Subcutaneous abdominal adipose tissue (tissue), 5 donors: ENCODE results near the gene ICE1.
A peak's percentile ranks its signal among the peaks of the same experiment; 100 is the strongest.

Source experiments
- H3K27ac ChIP-seq: one replicate; pipeline ENCODE4 v1.7.0; 2013; ENCODE audit warnings: low read depth, mild to moderate bottlenecking, inconsistent platforms, low read length, moderate library complexity
- H3K27me3 ChIP-seq, 5 donors: one replicate each; pipeline ENCODE4 v1.7.0; 2013; ENCODE audit warnings: low read length in 5 of 5, inconsistent platforms in 1 of 5; ENCODE audit not compliant: control insufficient read depth in 5 of 5, insufficient read depth in 4 of 5
- H3K36me3 ChIP-seq, 5 donors: one replicate each; pipeline ENCODE4 v1.7.0; 2013; ENCODE audit warnings: low read length in 5 of 5; ENCODE audit not compliant: control insufficient read depth in 5 of 5, insufficient read depth in 5 of 5
- H3K4me1 ChIP-seq, 5 donors: one replicate each; pipeline ENCODE4 v1.7.0; 2013; ENCODE audit warnings: low read length in 5 of 5, mild to moderate bottlenecking in 3 of 5, moderate library complexity in 1 of 5; ENCODE audit not compliant: control insufficient read depth in 5 of 5, insufficient read depth in 5 of 5
- H3K4me3 ChIP-seq, 5 donors: one replicate each; pipeline ENCODE4 v1.7.0; 2013; ENCODE audit warnings: low read length in 5 of 5, low read depth in 1 of 5
- H3K9ac ChIP-seq, 5 donors: one replicate each; pipeline ENCODE4 v1.7.0; 2013; ENCODE audit warnings: low read length in 5 of 5, mild to moderate bottlenecking in 4 of 5, moderate library complexity in 3 of 5
- H3K9me3 ChIP-seq, 5 donors: one replicate each; pipeline ENCODE4 v1.7.0; 2013; ENCODE audit warnings: low read length in 5 of 5; ENCODE audit not compliant: control insufficient read depth in 5 of 5
- donor health status: healthy.
- donor health status: healthy.
- donor health status: healthy.
- donor health status: healthy.
- donor health status: healthy.

The ICE1 gene

GRCh38 chr5:5418764-5419163, 3.7 kb upstream of the ICE1 start:
- no peak overlapping the region for H3K9ac ChIP-seq
- H3K4me1 ChIP-seq = peaks cover 6 to 24% (median 19%) of the 10 kb centered on the region in 5 donors
- H3K27ac ChIP-seq = no peak overlapping the region
- no peaks in the 10 kb centered on the region for H3K9me3 ChIP-seq
- H3K36me3 ChIP-seq = no peaks in the 10 kb centered on the region
- H3K27me3 ChIP-seq = no peaks in the 10 kb centered on the region
- H3K4me3 ChIP-seq = no peak overlapping the region

DNA sequence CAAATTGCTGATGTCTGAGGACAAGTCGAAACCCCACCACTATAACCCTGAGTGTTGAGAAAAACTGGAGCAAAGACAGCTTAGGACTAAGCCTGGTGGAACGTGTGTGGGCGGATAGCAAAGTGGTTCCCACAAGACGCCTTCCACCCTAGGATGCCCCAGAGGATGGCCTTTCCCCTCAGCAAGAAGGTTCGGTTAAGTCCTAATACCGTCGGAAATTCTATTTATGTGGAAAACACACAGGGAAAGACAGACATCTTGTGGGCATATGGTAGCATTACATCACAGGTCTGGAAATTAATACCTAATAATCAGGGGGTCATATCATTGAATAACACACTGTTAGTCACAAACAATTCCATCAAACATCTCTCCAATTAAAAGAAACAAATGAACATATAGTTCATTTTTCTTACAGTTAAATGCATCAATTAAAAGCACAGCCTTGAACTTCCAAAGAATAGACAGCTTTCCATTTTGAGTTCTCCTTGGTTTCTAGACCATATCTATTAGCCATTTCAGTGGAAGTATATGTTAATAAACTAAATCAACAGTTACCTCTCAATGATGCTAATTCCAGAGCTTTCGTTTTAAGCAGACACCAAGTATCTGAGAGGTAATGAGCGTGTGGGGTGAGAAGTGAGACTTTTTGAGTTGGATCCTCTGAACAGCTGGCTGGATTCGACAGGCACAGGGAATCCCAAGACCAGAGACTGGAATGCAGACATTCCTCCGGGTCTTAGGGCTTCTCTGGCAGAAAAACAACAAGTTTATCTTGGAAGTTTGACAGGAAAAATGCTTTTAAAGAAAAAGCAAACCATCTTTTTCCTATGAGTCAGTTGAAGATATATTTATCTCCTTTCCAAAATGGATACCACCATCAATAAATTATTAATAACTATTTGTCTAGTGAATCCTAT, 2.9 kb upstream of the ICE1 start:
- Histone ChIP-seq H3K27ac (no peak overlapping the region), H3K9ac (peak overlapping the region in 1 of 5 donors; percentile 33), H3K4me3 (no peak overlapping the region), H3K36me3 (no peaks in the 10 kb centered on the region), H3K27me3 (no peaks in the 10 kb centered on the region), H3K4me1 (peaks cover 12 to 31% (median 27%) of the 10 kb centered on the region in 5 donors), H3K9me3 (no peaks in the 10 kb centered on the region)

- Histone ChIP-seq H3K4me3 (no peak overlapping the region), H3K9ac (no peak overlapping the region), H3K36me3 (no peaks in the 10 kb centered on the region), H3K27me3 (no peaks in the 10 kb centered on the region), H3K27ac (no peak overlapping the region), H3K9me3 (no peaks in the 10 kb centered on the region), H3K4me1 (peaks cover 16 to 38% (median 34%) of the 10 kb centered on the region in 5 donors)
Measured at GRCh38 chr5:5420251-5420650, 2.2 kb upstream of the ICE1 start.

- Histone ChIP-seq H3K9ac (peak overlapping the region; percentile 72 to 91 (median 86)), H3K4me3 (peak overlapping the region; percentile 60 to 93 (median 90)), H3K36me3 (no peaks in the 10 kb centered on the region), H3K27ac (peak overlapping the region; percentile 98), H3K4me1 (peaks cover 16 to 44% (median 37%) of the 10 kb centered on the region in 5 donors), H3K9me3 (no peaks in the 10 kb centered on the region), H3K27me3 (no peaks in the 10 kb centered on the region)
Measured at GRCh38 chr5:5421149-5421960, 1.1 kb upstream of the ICE1 start.

DNA sequence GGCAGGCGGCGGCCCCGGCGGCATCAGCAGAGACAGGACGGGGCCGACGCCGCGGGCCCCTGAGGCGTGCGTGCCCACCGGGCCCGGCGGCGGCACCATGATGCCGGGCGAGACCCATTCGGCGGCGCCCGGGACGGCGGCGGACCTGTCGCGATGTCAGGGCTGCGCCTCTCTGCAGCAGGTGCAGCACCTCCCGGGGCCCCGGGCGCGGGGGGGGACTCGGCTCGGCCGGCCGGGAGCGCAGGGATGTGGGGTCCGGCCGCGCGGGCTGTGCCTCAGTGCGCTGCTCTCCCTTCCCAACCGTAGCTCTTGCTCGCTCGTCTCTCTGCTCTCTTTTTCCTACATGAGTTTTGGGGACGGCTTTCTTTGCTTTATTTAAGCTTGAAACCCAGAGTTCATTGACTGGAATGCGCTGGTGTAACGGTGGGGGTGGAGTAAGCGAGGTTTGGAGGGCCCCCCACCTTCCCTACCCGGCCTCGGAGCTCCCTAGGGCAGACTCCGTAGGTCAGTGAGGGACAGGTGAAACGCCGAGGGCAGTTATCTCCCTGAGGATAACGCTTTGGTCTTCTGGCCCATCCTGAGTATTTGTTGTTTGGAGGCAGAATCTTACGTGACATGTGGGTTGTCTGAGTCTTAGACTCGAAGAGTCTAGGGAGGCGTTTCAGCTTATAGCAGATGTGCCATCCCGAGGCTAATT, 490 bp downstream of the ICE1 start:
- H3K4me3 ChIP-seq = peak overlapping the region; percentile 84 to 97 (median 92)
- no peaks in the 10 kb centered on the region for H3K9me3 ChIP-seq
- H3K27ac ChIP-seq = peak overlapping the region; percentile 98
- H3K27me3 ChIP-seq = no peaks in the 10 kb centered on the region
- H3K4me1 ChIP-seq = peaks cover 16 to 44% (median 37%) of the 10 kb centered on the region in 5 donors
- H3K36me3 ChIP-seq = no peaks in the 10 kb centered on the region
- peak overlapping the region; percentile 77 to 96 (median 94) for H3K9ac ChIP-seq

DNA sequence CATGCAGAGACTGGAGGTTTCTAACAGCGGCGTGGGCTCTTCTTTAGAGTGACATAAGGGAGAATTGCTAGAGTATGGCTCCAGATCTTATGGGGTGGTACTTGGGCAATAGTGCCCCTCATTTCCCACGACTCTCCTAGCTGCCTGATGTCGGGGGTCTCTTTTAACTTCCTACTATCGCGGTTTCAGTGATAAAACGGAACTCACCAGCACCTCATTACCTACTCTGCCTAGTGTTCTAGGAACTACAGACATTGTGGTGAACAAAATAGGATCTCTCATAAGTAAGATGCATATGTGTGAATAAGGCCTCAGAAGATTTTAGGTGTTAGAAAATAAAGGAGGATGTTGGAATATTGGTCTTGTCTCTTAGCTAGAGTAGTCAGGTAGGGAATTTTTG, 1.1 kb downstream of the ICE1 start:
- no peaks in the 10 kb centered on the region for H3K36me3 ChIP-seq
- H3K27ac ChIP-seq = peak overlapping the region; percentile 98
- no peaks in the 10 kb centered on the region for H3K9me3 ChIP-seq
- peak overlapping the region; percentile 84 to 97 (median 92) for H3K4me3 ChIP-seq
- H3K27me3 ChIP-seq = no peaks in the 10 kb centered on the region
- H3K9ac ChIP-seq = peak overlapping the region; percentile 77 to 96 (median 94)
- H3K4me1 ChIP-seq = peaks cover 16 to 46% (median 37%) of the 10 kb centered on the region in 5 donors

DNA sequence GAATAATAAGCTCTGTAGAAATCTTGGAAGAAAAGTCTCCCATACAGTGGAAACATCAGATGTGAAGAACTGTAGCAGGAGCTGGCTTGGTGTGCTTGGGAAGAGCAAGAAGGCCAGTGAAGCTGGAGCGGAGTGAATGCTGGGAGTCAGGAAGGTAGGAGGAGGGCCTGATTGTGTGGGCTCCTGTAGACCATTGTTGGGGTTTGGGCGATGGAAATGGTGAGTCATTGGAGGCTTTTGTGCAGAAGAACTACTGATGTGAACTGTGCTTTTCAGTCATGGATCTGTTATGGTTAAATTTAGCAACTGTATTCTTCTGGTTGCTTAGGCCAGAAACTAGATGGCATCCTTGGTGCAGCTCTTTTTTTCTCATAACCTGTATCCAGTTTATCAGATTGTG, 2.3 kb downstream of the ICE1 start:
- Histone ChIP-seq H3K9ac (peak overlapping the region in 2 of 5 donors; percentile 14 to 18), H3K4me1 (peaks cover 16 to 50% (median 48%) of the 10 kb centered on the region in 5 donors)

GRCh38 chr5:5430136-5430535, 7.7 kb downstream of the ICE1 start:
- peaks cover 0 to 35% (median 26%) of the 10 kb centered on the region in 5 donors for H3K4me1 ChIP-seq
- no peaks in the 10 kb centered on the region for H3K36me3 ChIP-seq
- peak overlapping the region; percentile 3 for H3K27ac ChIP-seq
- no peaks in the 10 kb centered on the region for H3K27me3 ChIP-seq
- H3K9ac ChIP-seq = peak overlapping the region in 1 of 5 donors; percentile 36
- H3K9me3 ChIP-seq = no peaks in the 10 kb centered on the region
- H3K4me3 ChIP-seq = no peak overlapping the region

More for the DNA sequence above, 2.3 kb downstream of the ICE1 start:
- Histone ChIP-seq H3K4me3 (peak overlapping the region in 3 of 5 donors; percentile 15 to 25 (median 20)), H3K27me3 (no peaks in the 10 kb centered on the region), H3K9me3 (no peaks in the 10 kb centered on the region), H3K36me3 (no peaks in the 10 kb centered on the region), H3K27ac (no peak overlapping the region)

- Histone ChIP-seq H3K4me3 (no peak overlapping the region), H3K4me1 (peaks cover 0 to 31% (median 21%) of the 10 kb centered on the region in 5 donors), H3K36me3 (peaks cover 0 to 3% (median 0%) of the 10 kb centered on the region in 5 donors), H3K27ac (no peak overlapping the region), H3K9ac (no peak overlapping the region), H3K27me3 (no peaks in the 10 kb centered on the region), H3K9me3 (no peaks in the 10 kb centered on the region)
Measured at GRCh38 chr5:5432020-5432707, 9.7 kb downstream of the ICE1 start.
